Caco-2 (cell line): ENCODE data around the gene CATSPER3. TPM values are rescaled to one million over a fixed set of nuclear protein-coding genes. Genes with fewer than 3 reads are reported as not detected.
"Not testable (repeated sequence)": the region's sequence is repeated elsewhere in the genome, so short reads cannot be mapped to it uniquely, and the experiment has no call there.

ENCODE experiments used
- BruUV-seq: library from RNA; stranded (reverse); fragments of 400-500 nt; replicated peaks from 2 replicates; lab custom pipeline; 2021; lab: Mats Ljungman, UMichigan
- CTCF ChIA-PET: fragments of 300-600 bp; sonication (Branson Sonifier 250); formaldehyde crosslinking; loops from one replicate; lab custom pipeline; 2022; ENCODE audit warnings: antibody characterized with exemption; lab: Charles Lee
- POLR2A ChIA-PET: fragments of 300-600 bp; sonication (Branson Sonifier 250); formaldehyde crosslinking; loops from one replicate; lab custom pipeline; 2022; ENCODE audit warnings: antibody characterized with exemption; lab: Charles Lee
- DNase-seq, 2 experiments: peaks; one replicate each; pipeline versions ENCODE4 v3.0.0 to v3.0.0-alpha.2; 2020 to 2022
- H3K27me3 ChIP-seq: replicated peaks from 2 replicates; pipeline ENCODE4 v1.6.0; 2011; ENCODE audit warnings: low read length; ENCODE audit not compliant: control insufficient read depth, insufficient read depth
- H3K36me3 ChIP-seq: 2 replicates; pipeline ENCODE4 v1.5.1; 2011; ENCODE audit warnings: low read length; ENCODE audit not compliant: control insufficient read depth, insufficient read depth
- H3K4me1 ChIP-seq: fragments of 250-450 bp; sonication (Bioruptor Pico); 2 replicates; pipeline ENCODE4 v1.5.1; 2020; ENCODE audit warnings: mild to moderate bottlenecking
- H3K4me3 ChIP-seq: 2 replicates; pipeline ENCODE4 v1.5.1; 2011; ENCODE audit warnings: low read depth, mild to moderate bottlenecking, control low read depth, low read length
- H3K9me3 ChIP-seq: fragments of 250-450 bp; sonication (Bioruptor Pico); 2 replicates; pipeline ENCODE4 v1.5.1; 2020; ENCODE audit warnings: mild to moderate bottlenecking, moderate library complexity
- H3K27ac Mint-ChIP-seq: one replicate; pipeline ENCODE4 v1.8.0; 2022; ENCODE audit warnings: mixed read lengths; ENCODE audit not compliant: unreplicated experiment
- H3K27me3 Mint-ChIP-seq: one replicate; pipeline ENCODE4 v1.8.0; 2022; ENCODE audit warnings: mixed read lengths; ENCODE audit not compliant: insufficient read depth, unreplicated experiment
- H3K36me3 Mint-ChIP-seq: one replicate; pipeline ENCODE4 v1.8.0; 2022; ENCODE audit warnings: mild to moderate bottlenecking, mixed read lengths; ENCODE audit not compliant: insufficient read depth, unreplicated experiment
- H3K4me1 Mint-ChIP-seq: one replicate; pipeline ENCODE4 v1.8.0; 2022; ENCODE audit warnings: low read depth, mixed read lengths; ENCODE audit not compliant: unreplicated experiment
- H3K4me3 Mint-ChIP-seq: one replicate; pipeline ENCODE4 v1.8.0; 2022; ENCODE audit warnings: mild to moderate bottlenecking, moderate library complexity, mixed read lengths; ENCODE audit not compliant: unreplicated experiment
- H3K9me3 Mint-ChIP-seq: one replicate; pipeline ENCODE4 v1.8.0; 2022; ENCODE audit warnings: mixed read lengths; ENCODE audit not compliant: unreplicated experiment
- intact Hi-C: fragments of 100-400 bp; cut with micrococcal nuclease; formaldehyde crosslinking; loops from one replicate; pipeline ENCODE4 v1.10.0; 2022; ENCODE audit not compliant: unreplicated experiment
- total RNA-seq: library from RNA; stranded (reverse); gene quantifications from 2 replicates; pipeline ENCODE4 v1.2.3, GENCODE V29; 2022
- TF ChIP-seq, protein P1 (sequence below), 2 experiments: fragments of 200-600 bp in 1 of 2; IDR thresholded peaks; 1 replicate in 1 of 2; 2 replicates in 1 of 2; pipeline versions ENCODE4 v1.5.1 to v1.8.0; 2011 to 2022; ENCODE audit warnings: antibody characterized with exemption in 1 of 2, control low read depth in 1 of 2, inconsistent platforms in 1 of 2, low read depth in 1 of 2, low read length in 1 of 2, mild to moderate bottlenecking in 1 of 2, moderate library complexity in 1 of 2; ENCODE audit not compliant: insufficient read depth in 1 of 2, severe bottlenecking in 1 of 2, unreplicated experiment in 1 of 2

Gene CATSPER3
- total RNA-seq, 1 experiment from 2014 or later: 0.61 TPM

DNA sequence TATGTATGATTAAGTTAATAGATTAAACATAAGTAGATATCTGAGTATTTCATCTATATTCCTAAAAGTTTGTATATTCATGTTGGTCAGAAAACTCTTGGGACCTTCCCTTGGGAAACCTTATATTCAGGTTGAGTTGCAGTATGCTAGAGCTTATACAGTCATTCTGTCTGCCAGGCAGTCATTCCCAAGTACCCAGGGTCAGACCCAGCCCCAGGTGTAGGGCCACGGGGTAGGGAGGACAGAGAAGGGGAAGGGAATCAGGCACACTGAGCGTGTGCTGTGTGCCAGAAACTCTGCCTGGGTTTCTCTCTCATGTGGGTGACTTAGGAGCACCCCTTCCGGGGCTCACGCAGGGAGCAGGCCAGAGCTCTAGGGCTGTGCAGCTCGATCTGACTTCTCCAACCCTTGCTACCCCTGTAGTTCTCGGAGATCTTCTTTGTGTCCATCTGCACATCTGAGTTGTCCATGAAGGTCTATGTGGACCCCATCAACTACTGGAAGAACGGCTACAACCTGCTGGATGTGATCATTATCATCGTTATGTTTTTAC is 28.2 kb downstream of the CATSPER3 start:
- Mint-ChIP-seq H3K27ac (no peak overlapping the region), H3K4me3 (no peak overlapping the region), H3K9me3 (no peaks in the 10 kb centered on the region), H3K4me1 (no peaks in the 10 kb centered on the region), H3K36me3 (no peaks in the 10 kb centered on the region), H3K27me3 (no peaks in the 10 kb centered on the region)
- Histone ChIP-seq H3K4me3 (no peak overlapping the region), H3K4me1 (no peaks in the 10 kb centered on the region), H3K27me3 (no peaks in the 10 kb centered on the region), H3K9me3 (no peaks in the 10 kb centered on the region), H3K36me3 (no peaks in the 10 kb centered on the region)
- CTCF ChIA-PET: no interaction called here
- no TSS peak for BruUV-seq
- TF ChIP-seq, protein P1, sequence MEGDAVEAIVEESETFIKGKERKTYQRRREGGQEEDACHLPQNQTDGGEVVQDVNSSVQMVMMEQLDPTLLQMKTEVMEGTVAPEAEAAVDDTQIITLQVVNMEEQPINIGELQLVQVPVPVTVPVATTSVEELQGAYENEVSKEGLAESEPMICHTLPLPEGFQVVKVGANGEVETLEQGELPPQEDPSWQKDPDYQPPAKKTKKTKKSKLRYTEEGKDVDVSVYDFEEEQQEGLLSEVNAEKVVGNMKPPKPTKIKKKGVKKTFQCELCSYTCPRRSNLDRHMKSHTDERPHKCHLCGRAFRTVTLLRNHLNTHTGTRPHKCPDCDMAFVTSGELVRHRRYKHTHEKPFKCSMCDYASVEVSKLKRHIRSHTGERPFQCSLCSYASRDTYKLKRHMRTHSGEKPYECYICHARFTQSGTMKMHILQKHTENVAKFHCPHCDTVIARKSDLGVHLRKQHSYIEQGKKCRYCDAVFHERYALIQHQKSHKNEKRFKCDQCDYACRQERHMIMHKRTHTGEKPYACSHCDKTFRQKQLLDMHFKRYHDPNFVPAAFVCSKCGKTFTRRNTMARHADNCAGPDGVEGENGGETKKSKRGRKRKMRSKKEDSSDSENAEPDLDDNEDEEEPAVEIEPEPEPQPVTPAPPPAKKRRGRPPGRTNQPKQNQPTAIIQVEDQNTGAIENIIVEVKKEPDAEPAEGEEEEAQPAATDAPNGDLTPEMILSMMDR (IDR thresholded peaks at IDR 0.05; ENCODE audit: insufficient read depth in 1 of 2, low read depth in 1 of 2, low read length in 1 of 2, severe bottlenecking in 1 of 2, unreplicated experiment in 1 of 2): no peak
- DNase-seq: no peak
- intact Hi-C loops: no loop called here
- POLR2A ChIA-PET: no interaction called here

DNA sequence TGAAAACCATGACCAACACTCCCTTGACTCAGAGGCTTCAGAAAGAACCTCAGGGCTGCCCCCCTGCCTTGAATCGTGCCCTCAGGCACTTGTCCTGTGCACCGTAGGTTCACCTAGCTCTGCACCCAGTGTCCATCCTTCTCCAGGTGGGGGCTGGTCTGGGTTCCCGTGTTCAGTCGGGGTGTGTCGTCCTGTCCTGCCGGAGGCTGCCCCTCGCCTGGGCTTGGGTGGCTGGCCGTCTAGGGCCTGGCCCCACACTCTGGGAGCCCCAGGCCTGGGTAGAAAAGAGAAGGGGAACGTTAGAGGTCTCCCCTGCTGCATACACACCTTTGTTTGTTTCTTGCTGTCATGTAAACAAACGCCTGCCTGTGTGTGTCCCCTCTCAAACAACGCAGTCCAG is 29.3 kb downstream of the CATSPER3 start:
- CTCF ChIA-PET: no interaction called here

DNA sequence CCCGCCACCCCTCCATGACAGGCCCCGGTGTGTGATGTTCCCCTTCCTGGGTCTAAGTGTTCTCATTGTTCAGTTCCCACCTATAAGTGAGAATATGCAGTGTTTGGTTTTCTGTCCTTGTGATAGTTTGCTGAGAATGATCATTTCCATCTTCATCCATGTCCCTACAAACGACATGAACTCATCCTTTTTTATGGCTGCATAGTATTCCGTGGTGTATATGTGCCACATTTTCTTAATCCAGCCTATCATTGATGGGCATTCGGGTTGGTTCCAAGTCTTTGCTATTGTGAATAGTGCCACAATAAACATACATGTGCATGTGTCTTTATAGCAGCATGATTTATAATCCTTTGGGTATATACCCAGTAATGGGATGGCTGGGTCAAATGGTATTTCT is 30.4 kb downstream of the CATSPER3 start:
- H3K36me3 ChIP-seq, H3K27me3 Mint-ChIP-seq, POLR2A ChIA-PET, BruUV-seq, DNase-seq, H3K4me1 Mint-ChIP-seq, H3K9me3 Mint-ChIP-seq, CTCF ChIA-PET, H3K4me1 ChIP-seq, H3K27me3 ChIP-seq, H3K4me3 Mint-ChIP-seq, intact Hi-C loops, H3K27ac Mint-ChIP-seq, H3K9me3 ChIP-seq, H3K36me3 Mint-ChIP-seq, H3K4me3 ChIP-seq: not testable (repeated sequence)

More for the DNA sequence above, 29.3 kb downstream of the CATSPER3 start:
- BruUV-seq: no TSS peak
- Histone ChIP-seq H3K27me3 (no peaks in the 10 kb centered on the region), H3K4me1 (no peaks in the 10 kb centered on the region), H3K36me3 (no peaks in the 10 kb centered on the region), H3K4me3 (no peak overlapping the region), H3K9me3 (no peaks in the 10 kb centered on the region)
- TF ChIP-seq, protein P1 (IDR thresholded peaks at IDR 0.05; ENCODE audit: insufficient read depth in 1 of 2, low read depth in 1 of 2, low read length in 1 of 2, severe bottlenecking in 1 of 2, unreplicated experiment in 1 of 2): no peak
- intact Hi-C loops: no loop called here
- Mint-ChIP-seq H3K4me1 (no peaks in the 10 kb centered on the region), H3K27ac (no peak overlapping the region), H3K36me3 (no peaks in the 10 kb centered on the region), H3K4me3 (no peak overlapping the region), H3K27me3 (no peaks in the 10 kb centered on the region), H3K9me3 (no peaks in the 10 kb centered on the region)
- DNase-seq: no peak
- POLR2A ChIA-PET: no interaction called here
